ENCODE results near the gene TTC34. TPM values are rescaled to one million over a fixed set of nuclear protein-coding genes. Genes with fewer than 3 reads are reported as not detected.

The TTC34 gene
- total RNA-seq, 1 experiment from 2014 or later, result 0.61 TPM

DNA sequence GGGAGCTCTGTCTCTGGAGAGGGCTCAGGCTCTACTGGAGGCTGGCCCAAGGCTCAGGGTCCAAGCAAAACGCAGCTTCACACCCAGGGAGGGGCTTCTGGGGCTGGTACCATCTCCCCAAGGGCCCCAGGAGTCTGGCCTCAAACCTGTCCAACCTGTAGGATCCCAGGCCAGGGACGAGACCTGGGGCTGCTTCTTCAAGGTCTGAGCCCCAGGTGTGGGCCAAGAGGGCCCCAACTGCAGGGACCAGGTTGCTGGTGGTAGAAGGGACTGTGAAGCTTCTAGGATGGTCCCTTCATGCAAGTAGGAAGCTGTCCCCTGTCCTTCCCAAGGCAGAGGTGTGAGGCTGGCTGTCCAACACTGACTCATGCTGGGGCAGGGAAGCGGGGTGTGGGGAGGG, 160.9 kb downstream of the TTC34 start:
- CTCF ChIA-PET, result no interaction called here
- H3K27ac Mint-ChIP-seq, result no peak overlapping the region
- H3K36me3 Mint-ChIP-seq, result peaks cover 12% of the 10 kb centered on the region
- H3K27me3 Mint-ChIP-seq (ENCODE audit: low read depth), result peaks cover 43% of the 10 kb centered on the region
- POLR2A ChIA-PET, result no interaction called here
- ATAC-seq, result no peak
- no peaks in the 10 kb centered on the region; the same call in 1 of the 2 replicates for H3K4me1 Mint-ChIP-seq
- TF ChIP-seq SMAD3 (CRISPR knock-in tag; IDR thresholded peaks at IDR 0.05; ENCODE audit: borderline replicate concordance) (no peak), ZNF317 (CRISPR knock-in tag; IDR thresholded peaks at IDR 0.05; ENCODE audit: borderline replicate concordance, low read depth) (no peak), TCF7 (CRISPR knock-in tag; IDR thresholded peaks at IDR 0.05; ENCODE audit: low read depth) (no peak), ZNF121 (CRISPR knock-in tag; IDR thresholded peaks at IDR 0.05) (no peak), RORB (CRISPR knock-in tag; IDR thresholded peaks at IDR 0.05) (no peak), RELA (CRISPR knock-in tag; IDR thresholded peaks at IDR 0.05; ENCODE audit: borderline replicate concordance) (no peak), ZNF671 (CRISPR knock-in tag; IDR thresholded peaks at IDR 0.05) (no peak)
- TF ChIP-seq, protein P1, sequence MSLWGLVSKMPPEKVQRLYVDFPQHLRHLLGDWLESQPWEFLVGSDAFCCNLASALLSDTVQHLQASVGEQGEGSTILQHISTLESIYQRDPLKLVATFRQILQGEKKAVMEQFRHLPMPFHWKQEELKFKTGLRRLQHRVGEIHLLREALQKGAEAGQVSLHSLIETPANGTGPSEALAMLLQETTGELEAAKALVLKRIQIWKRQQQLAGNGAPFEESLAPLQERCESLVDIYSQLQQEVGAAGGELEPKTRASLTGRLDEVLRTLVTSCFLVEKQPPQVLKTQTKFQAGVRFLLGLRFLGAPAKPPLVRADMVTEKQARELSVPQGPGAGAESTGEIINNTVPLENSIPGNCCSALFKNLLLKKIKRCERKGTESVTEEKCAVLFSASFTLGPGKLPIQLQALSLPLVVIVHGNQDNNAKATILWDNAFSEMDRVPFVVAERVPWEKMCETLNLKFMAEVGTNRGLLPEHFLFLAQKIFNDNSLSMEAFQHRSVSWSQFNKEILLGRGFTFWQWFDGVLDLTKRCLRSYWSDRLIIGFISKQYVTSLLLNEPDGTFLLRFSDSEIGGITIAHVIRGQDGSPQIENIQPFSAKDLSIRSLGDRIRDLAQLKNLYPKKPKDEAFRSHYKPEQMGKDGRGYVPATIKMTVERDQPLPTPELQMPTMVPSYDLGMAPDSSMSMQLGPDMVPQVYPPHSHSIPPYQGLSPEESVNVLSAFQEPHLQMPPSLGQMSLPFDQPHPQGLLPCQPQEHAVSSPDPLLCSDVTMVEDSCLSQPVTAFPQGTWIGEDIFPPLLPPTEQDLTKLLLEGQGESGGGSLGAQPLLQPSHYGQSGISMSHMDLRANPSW (CRISPR knock-in tag; conservative IDR thresholded peaks at IDR 0.05; ENCODE audit: low read depth), result no peak
- TF ChIP-seq, protein P2, sequence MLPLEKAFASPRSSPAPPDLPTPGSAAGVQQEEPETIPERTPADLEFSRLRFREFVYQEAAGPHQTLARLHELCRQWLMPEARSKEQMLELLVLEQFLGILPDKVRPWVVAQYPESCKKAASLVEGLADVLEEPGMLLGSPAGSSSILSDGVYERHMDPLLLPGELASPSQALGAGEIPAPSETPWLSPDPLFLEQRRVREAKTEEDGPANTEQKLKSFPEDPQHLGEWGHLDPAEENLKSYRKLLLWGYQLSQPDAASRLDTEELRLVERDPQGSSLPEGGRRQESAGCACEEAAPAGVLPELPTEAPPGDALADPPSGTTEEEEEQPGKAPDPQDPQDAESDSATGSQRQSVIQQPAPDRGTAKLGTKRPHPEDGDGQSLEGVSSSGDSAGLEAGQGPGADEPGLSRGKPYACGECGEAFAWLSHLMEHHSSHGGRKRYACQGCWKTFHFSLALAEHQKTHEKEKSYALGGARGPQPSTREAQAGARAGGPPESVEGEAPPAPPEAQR (CRISPR knock-in tag; IDR thresholded peaks at IDR 0.05), result no peak
- TF ChIP-seq, protein P3, sequence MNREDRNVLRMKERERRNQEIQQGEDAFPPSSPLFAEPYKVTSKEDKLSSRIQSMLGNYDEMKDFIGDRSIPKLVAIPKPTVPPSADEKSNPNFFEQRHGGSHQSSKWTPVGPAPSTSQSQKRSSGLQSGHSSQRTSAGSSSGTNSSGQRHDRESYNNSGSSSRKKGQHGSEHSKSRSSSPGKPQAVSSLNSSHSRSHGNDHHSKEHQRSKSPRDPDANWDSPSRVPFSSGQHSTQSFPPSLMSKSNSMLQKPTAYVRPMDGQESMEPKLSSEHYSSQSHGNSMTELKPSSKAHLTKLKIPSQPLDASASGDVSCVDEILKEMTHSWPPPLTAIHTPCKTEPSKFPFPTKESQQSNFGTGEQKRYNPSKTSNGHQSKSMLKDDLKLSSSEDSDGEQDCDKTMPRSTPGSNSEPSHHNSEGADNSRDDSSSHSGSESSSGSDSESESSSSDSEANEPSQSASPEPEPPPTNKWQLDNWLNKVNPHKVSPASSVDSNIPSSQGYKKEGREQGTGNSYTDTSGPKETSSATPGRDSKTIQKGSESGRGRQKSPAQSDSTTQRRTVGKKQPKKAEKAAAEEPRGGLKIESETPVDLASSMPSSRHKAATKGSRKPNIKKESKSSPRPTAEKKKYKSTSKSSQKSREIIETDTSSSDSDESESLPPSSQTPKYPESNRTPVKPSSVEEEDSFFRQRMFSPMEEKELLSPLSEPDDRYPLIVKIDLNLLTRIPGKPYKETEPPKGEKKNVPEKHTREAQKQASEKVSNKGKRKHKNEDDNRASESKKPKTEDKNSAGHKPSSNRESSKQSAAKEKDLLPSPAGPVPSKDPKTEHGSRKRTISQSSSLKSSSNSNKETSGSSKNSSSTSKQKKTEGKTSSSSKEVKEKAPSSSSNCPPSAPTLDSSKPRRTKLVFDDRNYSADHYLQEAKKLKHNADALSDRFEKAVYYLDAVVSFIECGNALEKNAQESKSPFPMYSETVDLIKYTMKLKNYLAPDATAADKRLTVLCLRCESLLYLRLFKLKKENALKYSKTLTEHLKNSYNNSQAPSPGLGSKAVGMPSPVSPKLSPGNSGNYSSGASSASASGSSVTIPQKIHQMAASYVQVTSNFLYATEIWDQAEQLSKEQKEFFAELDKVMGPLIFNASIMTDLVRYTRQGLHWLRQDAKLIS (CRISPR knock-in tag; IDR thresholded peaks at IDR 0.05; ENCODE audit: borderline replicate concordance), result no peak
- TF ChIP-seq, protein P4, sequence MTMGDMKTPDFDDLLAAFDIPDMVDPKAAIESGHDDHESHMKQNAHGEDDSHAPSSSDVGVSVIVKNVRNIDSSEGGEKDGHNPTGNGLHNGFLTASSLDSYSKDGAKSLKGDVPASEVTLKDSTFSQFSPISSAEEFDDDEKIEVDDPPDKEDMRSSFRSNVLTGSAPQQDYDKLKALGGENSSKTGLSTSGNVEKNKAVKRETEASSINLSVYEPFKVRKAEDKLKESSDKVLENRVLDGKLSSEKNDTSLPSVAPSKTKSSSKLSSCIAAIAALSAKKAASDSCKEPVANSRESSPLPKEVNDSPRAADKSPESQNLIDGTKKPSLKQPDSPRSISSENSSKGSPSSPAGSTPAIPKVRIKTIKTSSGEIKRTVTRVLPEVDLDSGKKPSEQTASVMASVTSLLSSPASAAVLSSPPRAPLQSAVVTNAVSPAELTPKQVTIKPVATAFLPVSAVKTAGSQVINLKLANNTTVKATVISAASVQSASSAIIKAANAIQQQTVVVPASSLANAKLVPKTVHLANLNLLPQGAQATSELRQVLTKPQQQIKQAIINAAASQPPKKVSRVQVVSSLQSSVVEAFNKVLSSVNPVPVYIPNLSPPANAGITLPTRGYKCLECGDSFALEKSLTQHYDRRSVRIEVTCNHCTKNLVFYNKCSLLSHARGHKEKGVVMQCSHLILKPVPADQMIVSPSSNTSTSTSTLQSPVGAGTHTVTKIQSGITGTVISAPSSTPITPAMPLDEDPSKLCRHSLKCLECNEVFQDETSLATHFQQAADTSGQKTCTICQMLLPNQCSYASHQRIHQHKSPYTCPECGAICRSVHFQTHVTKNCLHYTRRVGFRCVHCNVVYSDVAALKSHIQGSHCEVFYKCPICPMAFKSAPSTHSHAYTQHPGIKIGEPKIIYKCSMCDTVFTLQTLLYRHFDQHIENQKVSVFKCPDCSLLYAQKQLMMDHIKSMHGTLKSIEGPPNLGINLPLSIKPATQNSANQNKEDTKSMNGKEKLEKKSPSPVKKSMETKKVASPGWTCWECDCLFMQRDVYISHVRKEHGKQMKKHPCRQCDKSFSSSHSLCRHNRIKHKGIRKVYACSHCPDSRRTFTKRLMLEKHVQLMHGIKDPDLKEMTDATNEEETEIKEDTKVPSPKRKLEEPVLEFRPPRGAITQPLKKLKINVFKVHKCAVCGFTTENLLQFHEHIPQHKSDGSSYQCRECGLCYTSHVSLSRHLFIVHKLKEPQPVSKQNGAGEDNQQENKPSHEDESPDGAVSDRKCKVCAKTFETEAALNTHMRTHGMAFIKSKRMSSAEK (CRISPR knock-in tag; IDR thresholded peaks at IDR 0.05; ENCODE audit: borderline replicate concordance), result no peak
- TF ChIP-seq, protein P5, sequence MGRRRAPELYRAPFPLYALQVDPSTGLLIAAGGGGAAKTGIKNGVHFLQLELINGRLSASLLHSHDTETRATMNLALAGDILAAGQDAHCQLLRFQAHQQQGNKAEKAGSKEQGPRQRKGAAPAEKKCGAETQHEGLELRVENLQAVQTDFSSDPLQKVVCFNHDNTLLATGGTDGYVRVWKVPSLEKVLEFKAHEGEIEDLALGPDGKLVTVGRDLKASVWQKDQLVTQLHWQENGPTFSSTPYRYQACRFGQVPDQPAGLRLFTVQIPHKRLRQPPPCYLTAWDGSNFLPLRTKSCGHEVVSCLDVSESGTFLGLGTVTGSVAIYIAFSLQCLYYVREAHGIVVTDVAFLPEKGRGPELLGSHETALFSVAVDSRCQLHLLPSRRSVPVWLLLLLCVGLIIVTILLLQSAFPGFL (CRISPR knock-in tag; IDR thresholded peaks at IDR 0.05; ENCODE audit: borderline replicate concordance), result no peak
- no peak for DNase-seq (ENCODE audit: low spot score)
- H3K4me3 Mint-ChIP-seq, result no peak overlapping the region
- H3K9me3 Mint-ChIP-seq, result peaks cover 24% of the 10 kb centered on the region
